ENCODE measurements around the gene KCTD1. TPM values are rescaled to one million over a fixed set of nuclear protein-coding genes. Genes with fewer than 3 reads are reported as not detected.

Gene KCTD1
- total RNA-seq, 2 donors from 2014 or later, result 35.1 to 44.4 TPM

GRCh38 chr18:26406324-26406723, 142.0 kb downstream of the KCTD1 start:
- no peaks in the 10 kb centered on the region for H3K4me1 ChIP-seq
- no peak for TF ChIP-seq CTCF (IDR thresholded peaks at IDR 0.05)
- H3K27me3 ChIP-seq, result no peaks in the 10 kb centered on the region

DNA sequence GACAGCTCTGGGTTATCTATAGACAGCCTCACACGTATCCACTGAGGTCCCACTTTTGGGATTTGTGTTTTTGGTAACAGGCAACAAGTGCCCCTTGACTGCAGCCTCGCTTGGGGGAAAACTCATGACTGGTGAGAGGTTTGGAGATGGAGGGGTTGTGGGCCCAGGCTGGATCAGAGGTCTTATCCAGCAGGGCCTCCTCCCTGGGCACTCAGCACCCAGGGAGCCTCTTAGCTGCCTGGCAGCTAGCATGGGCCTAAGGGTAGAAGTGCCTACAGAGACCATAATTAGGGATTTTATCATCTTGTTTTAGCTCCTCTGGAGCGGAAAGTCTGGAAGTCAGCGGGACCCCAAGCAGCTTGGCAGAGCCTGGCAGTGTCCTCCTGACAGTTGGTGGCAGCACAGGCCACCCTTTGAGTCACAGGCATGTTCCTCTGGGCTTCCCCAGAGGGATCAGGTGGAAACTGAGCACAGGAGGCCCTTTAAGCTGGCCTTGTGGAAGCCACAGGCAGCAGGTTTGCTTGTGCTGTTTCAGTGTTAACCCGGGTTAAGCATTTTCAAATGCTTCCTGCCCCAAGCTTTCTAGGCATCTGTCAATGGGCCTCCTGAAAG, 143.1 kb downstream of the KCTD1 start:
- no peak overlapping the region for H3K27ac ChIP-seq
- DNase-seq (ENCODE audit: low spot score), result no peak
- no peaks in the 10 kb centered on the region for H3K4me1 ChIP-seq
- no peak overlapping the region for H3K4me3 ChIP-seq
- H3K27me3 ChIP-seq, result no peaks in the 10 kb centered on the region
- no peaks in the 10 kb centered on the region for H3K36me3 ChIP-seq
- peak in 1 of 2 donors; percentile 70 for TF ChIP-seq CTCF (IDR thresholded peaks at IDR 0.05)
- no peaks in the 10 kb centered on the region for H3K9me3 ChIP-seq

More at GRCh38 chr18:26406324-26406723, 142.0 kb downstream of the KCTD1 start:
- H3K9me3 ChIP-seq, result no peaks in the 10 kb centered on the region
- no peak overlapping the region for H3K27ac ChIP-seq
- DNase-seq (ENCODE audit: low spot score), result no peak
- no peak overlapping the region for H3K4me3 ChIP-seq
- no peaks in the 10 kb centered on the region for H3K36me3 ChIP-seq

Small RNA genes lying within 50 kb of the gene (microRNA-seq; reads per million reads assigned to microRNA genes)
- gene MIR8057 (ENCODE audit: borderline number of aligned reads in 2 of 2, borderline replicate concordance in 1 of 2), result 0 reads per million in 2 donors

Measured in right atrium auricular region (tissue), 2 donors.